GM23338 (cell line): ENCODE results near the gene EMP2. TPM values are rescaled to one million over a fixed set of nuclear protein-coding genes. Genes with fewer than 3 reads are reported as not detected.

Experiments used
- ATAC-seq: fragments of 200-7000 bp; cut with Tn5 transposase; 3 replicates; pipeline ENCODE4 v1.9.1; 2020
- DNase-seq: peaks from one replicate; pipeline ENCODE4 v3.0.0-alpha.2; 2015; ENCODE audit warnings: low spot score
- H2AFZ ChIP-seq: fragments of 200-600 bp; sonication (generic); 2 replicates; pipeline ENCODE4 v1.8.0; 2016; ENCODE audit warnings: antibody characterized with exemption, mild to moderate bottlenecking, moderate library complexity
- H3F3A ChIP-seq: fragments of 200-600 bp; sonication (generic); replicated peaks from 2 replicates; pipeline ENCODE4 v1.8.0; 2017; ENCODE audit warnings: antibody characterized with exemption, mixed run types, low read depth
- H3K27ac ChIP-seq: fragments of 200-600 bp; sonication (generic); 2 replicates; pipeline ENCODE4 v1.6.1; 2016; ENCODE audit warnings: low read depth
- H3K27me3 ChIP-seq: fragments of 200-600 bp; sonication (generic); 2 replicates; pipeline ENCODE4 v1.8.0; 2016; ENCODE audit warnings: mild to moderate bottlenecking, mixed run types, moderate library complexity; ENCODE audit not compliant: insufficient read depth
- H3K36me3 ChIP-seq: fragments of 200-600 bp; sonication (generic); 2 replicates; pipeline ENCODE4 v1.8.0; 2016; ENCODE audit warnings: mild to moderate bottlenecking; ENCODE audit not compliant: insufficient read depth
- H3K4me1 ChIP-seq: fragments of 200-600 bp; sonication (generic); 2 replicates; pipeline ENCODE4 v1.8.0; 2016; ENCODE audit warnings: mild to moderate bottlenecking, moderate library complexity; ENCODE audit not compliant: insufficient read depth
- H3K4me2 ChIP-seq: fragments of 200-600 bp; sonication (generic); 2 replicates; pipeline ENCODE4 v1.7.1; 2017; ENCODE audit warnings: mixed run types
- H3K4me3 ChIP-seq: fragments of 200-600 bp; sonication (generic); 2 replicates; pipeline ENCODE4 v1.6.1; 2016; ENCODE audit warnings: mixed run types
- H3K79me2 ChIP-seq: fragments of 200-600 bp; sonication (generic); replicated peaks from 2 replicates; pipeline ENCODE4 v1.8.0; 2017; ENCODE audit warnings: mild to moderate bottlenecking; ENCODE audit not compliant: insufficient read depth
- H3K9me2 ChIP-seq: fragments of 200-600 bp; sonication (generic); 2 replicates; pipeline ENCODE4 v1.8.0; 2017; ENCODE audit not compliant: insufficient read depth
- H4K20me1 ChIP-seq: fragments of 200-600 bp; sonication (generic); replicated peaks from 2 replicates; pipeline ENCODE4 v1.8.0; 2017; ENCODE audit warnings: mild to moderate bottlenecking; ENCODE audit not compliant: insufficient read depth
- H3K27ac Mint-ChIP-seq: 2 replicates; pipeline ENCODE4 v1.8.0; 2020; ENCODE audit warnings: inconsistent platforms, mild to moderate bottlenecking, moderate library complexity, mixed read lengths
- H3K27me3 Mint-ChIP-seq: 3 replicates; pipeline ENCODE4 v1.8.0; 2022; ENCODE audit warnings: low read depth, mild to moderate bottlenecking, moderate library complexity, mixed read lengths, inconsistent platforms; ENCODE audit not compliant: insufficient read depth, poor library complexity
- H3K36me3 Mint-ChIP-seq: 3 replicates; pipeline ENCODE4 v1.8.0; 2021; ENCODE audit warnings: low read depth, mild to moderate bottlenecking, inconsistent platforms, moderate library complexity, mixed read lengths
- H3K4me1 Mint-ChIP-seq: 3 replicates; pipeline ENCODE4 v1.8.0; 2020; ENCODE audit warnings: mild to moderate bottlenecking, inconsistent platforms, mixed read lengths
- H3K4me3 Mint-ChIP-seq: 3 replicates; pipeline ENCODE4 v1.8.0; 2021; ENCODE audit warnings: moderate library complexity, mild to moderate bottlenecking, inconsistent platforms, mixed read lengths
- H3K9me3 Mint-ChIP-seq: 3 replicates; pipeline ENCODE4 v1.8.0; 2020; ENCODE audit warnings: moderate library complexity, mild to moderate bottlenecking, inconsistent platforms, mixed read lengths
- CREB1 ChIP-seq: fragments of 250-450 bp; sonication (Bioruptor Pico); IDR thresholded peaks from 2 replicates; pipeline ENCODE4 v1.5.0; 2020; ENCODE audit warnings: low read depth, mild to moderate bottlenecking, moderate library complexity
- CTCF ChIP-seq, 2 experiments: fragments of 200-600 bp in 1 of 2; sonication (generic) in 1 of 2; conservative IDR thresholded peaks; 2 replicates each; pipeline versions ENCODE4 v1.5.1 to v1.6.1; 2016 to 2017; ENCODE audit warnings: antibody characterized with exemption in 2 of 2, low read depth in 2 of 2, mild to moderate bottlenecking in 2 of 2, moderate library complexity in 1 of 2
- ETS1 ChIP-seq: IDR thresholded peaks from 2 replicates; pipeline ENCODE4 v1.6.1; 2016; ENCODE audit warnings: antibody characterized with exemption
- EZH2 ChIP-seq: fragments of 200-600 bp; sonication (generic); IDR thresholded peaks from one replicate; pipeline ENCODE4 v1.8.0; 2017; ENCODE audit warnings: antibody characterized with exemption, mild to moderate bottlenecking, low read depth; ENCODE audit not compliant: unreplicated experiment
- EZH2phosphoT487 ChIP-seq: fragments of 200-600 bp; sonication (generic); IDR thresholded peaks from one replicate; pipeline ENCODE4 v1.8.1; 2018; ENCODE audit warnings: antibody characterized with exemption; ENCODE audit not compliant: unreplicated experiment
- JUNB ChIP-seq: IDR thresholded peaks from one replicate; pipeline ENCODE4 v1.6.1; 2016; ENCODE audit warnings: antibody characterized with exemption; ENCODE audit not compliant: unreplicated experiment
- NANOG ChIP-seq: IDR thresholded peaks from 2 replicates; pipeline ENCODE4 v1.6.1; 2016; ENCODE audit warnings: antibody characterized with exemption, borderline replicate concordance
- POLR2AphosphoS5 ChIP-seq: IDR thresholded peaks from 2 replicates; pipeline ENCODE4 v1.6.1; 2016; ENCODE audit warnings: antibody characterized with exemption, low read depth
- REST ChIP-seq: IDR thresholded peaks from one replicate; pipeline ENCODE4 v1.6.1; 2018; ENCODE audit warnings: antibody characterized with exemption; ENCODE audit not compliant: unreplicated experiment
- STAT1 ChIP-seq: IDR thresholded peaks from one replicate; pipeline ENCODE4 v1.6.1; 2016; ENCODE audit warnings: antibody characterized with exemption; ENCODE audit not compliant: unreplicated experiment
- ZNF114 ChIP-seq: fragments of 250-450 bp; sonication (Bioruptor Pico); IDR thresholded peaks from 2 replicates; pipeline ENCODE4 v1.5.0; 2020; ENCODE audit warnings: mild to moderate bottlenecking, moderate library complexity
- ZNF331 ChIP-seq: fragments of 250-450 bp; sonication (Bioruptor Pico); IDR thresholded peaks from 2 replicates; pipeline ENCODE4 v1.5.0; 2020; ENCODE audit warnings: low read depth, mild to moderate bottlenecking, moderate library complexity
- polyA plus RNA-seq: library from polyadenylated mRNA; unstranded; fragments of >200 nt; fragmentation: Nextera tagmentation; extraction: Ambion mirVana; gene quantifications from 2 replicates; pipeline ENCODE4 v1.2.1, GENCODE V29; 2016
- total RNA-seq: library from RNA; depleted of rRNA; stranded (reverse); fragments of >200 nt; shearing (Covaris generic); gene quantifications from 2 replicates; pipeline ENCODE4 v1.2.3, GENCODE V29; 2014
- TF ChIP-seq, protein P1 (sequence below): fragments of 250-450 bp; sonication (Bioruptor Pico); IDR thresholded peaks from 2 replicates; pipeline ENCODE4 v1.5.0; 2020; ENCODE audit warnings: mild to moderate bottlenecking, moderate library complexity

The EMP2 gene
- total and polyA plus RNA-seq, 2 experiments from 2014 or later, result 7.3 to 40.1 TPM

DNA sequence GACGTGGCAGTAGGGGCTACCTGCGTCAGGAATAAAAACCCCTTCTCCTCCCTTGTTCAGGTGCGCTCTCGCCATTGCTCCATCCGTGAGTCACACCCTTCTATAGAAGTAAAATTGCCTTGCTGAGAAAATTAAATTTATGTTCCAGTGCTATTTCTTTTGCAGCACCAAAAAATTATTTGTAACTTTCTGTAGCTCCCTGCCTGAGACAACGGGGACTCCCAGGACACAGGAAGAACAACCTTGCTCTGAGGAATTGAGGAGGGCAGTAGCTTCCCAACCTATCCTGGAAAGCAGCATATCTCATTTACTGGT, 85.4 kb downstream of the EMP2 start:
- peaks cover 16% of the 10 kb centered on the region; the same call in 2 of the 3 replicates for H3K36me3 Mint-ChIP-seq
- H3K4me1 ChIP-seq, result no peaks in the 10 kb centered on the region
- ATAC-seq (no peak), DNase-seq (no peak)
- H3K4me2 ChIP-seq, result no peak overlapping the region
- 0 out of 2 replicates have a peak, but pooled peaks cover 4% of the 10 kb centered on the region for H3K9me2 ChIP-seq
- no peaks in the 10 kb centered on the region for H4K20me1 ChIP-seq
- 0 out of 2 replicates have a peak, but pooled peaks cover 2% of the 10 kb centered on the region for H3F3A ChIP-seq
- no peak overlapping the region for H3K4me3 ChIP-seq
- TF ChIP-seq, protein P1, sequence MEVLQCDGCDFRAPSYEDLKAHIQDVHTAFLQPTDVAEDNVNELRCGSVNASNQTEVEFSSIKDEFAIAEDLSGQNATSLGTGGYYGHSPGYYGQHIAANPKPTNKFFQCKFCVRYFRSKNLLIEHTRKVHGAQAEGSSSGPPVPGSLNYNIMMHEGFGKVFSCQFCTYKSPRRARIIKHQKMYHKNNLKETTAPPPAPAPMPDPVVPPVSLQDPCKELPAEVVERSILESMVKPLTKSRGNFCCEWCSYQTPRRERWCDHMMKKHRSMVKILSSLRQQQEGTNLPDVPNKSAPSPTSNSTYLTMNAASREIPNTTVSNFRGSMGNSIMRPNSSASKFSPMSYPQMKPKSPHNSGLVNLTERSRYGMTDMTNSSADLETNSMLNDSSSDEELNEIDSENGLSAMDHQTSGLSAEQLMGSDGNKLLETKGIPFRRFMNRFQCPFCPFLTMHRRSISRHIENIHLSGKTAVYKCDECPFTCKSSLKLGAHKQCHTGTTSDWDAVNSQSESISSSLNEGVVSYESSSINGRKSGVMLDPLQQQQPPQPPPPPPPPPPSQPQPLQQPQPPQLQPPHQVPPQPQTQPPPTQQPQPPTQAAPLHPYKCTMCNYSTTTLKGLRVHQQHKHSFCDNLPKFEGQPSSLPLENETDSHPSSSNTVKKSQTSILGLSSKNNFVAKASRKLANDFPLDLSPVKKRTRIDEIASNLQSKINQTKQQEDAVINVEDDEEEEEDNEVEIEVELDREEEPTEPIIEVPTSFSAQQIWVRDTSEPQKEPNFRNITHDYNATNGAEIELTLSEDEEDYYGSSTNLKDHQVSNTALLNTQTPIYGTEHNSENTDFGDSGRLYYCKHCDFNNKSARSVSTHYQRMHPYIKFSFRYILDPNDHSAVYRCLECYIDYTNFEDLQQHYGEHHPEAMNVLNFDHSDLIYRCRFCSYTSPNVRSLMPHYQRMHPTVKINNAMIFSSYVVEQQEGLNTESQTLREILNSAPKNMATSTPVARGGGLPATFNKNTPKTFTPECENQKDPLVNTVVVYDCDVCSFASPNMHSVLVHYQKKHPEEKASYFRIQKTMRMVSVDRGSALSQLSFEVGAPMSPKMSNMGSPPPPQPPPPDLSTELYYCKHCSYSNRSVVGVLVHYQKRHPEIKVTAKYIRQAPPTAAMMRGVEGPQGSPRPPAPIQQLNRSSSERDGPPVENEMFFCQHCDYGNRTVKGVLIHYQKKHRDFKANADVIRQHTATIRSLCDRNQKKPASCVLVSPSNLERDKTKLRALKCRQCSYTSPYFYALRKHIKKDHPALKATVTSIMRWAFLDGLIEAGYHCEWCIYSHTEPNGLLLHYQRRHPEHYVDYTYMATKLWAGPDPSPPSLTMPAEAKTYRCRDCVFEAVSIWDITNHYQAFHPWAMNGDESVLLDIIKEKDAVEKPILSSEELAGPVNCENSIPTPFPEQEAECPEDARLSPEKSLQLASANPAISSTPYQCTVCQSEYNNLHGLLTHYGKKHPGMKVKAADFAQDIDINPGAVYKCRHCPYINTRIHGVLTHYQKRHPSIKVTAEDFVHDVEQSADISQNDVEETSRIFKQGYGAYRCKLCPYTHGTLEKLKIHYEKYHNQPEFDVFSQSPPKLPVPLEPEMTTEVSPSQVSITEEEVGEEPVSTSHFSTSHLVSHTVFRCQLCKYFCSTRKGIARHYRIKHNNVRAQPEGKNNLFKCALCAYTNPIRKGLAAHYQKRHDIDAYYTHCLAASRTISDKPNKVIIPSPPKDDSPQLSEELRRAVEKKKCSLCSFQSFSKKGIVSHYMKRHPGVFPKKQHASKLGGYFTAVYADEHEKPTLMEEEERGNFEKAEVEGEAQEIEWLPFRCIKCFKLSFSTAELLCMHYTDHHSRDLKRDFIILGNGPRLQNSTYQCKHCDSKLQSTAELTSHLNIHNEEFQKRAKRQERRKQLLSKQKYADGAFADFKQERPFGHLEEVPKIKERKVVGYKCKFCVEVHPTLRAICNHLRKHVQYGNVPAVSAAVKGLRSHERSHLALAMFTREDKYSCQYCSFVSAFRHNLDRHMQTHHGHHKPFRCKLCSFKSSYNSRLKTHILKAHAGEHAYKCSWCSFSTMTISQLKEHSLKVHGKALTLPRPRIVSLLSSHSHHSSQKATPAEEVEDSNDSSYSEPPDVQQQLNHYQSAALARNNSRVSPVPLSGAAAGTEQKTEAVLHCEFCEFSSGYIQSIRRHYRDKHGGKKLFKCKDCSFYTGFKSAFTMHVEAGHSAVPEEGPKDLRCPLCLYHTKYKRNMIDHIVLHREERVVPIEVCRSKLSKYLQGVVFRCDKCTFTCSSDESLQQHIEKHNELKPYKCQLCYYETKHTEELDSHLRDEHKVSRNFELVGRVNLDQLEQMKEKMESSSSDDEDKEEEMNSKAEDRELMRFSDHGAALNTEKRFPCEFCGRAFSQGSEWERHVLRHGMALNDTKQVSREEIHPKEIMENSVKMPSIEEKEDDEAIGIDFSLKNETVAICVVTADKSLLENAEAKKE, result no peak
- no peak for TF ChIP-seq NANOG
- TF ChIP-seq ZNF114, result no peak
- TF ChIP-seq REST, result no peak
- no peak for TF ChIP-seq CTCF (conservative IDR thresholded peaks at IDR 0.05; ENCODE audit: low read depth in 2 of 2)
- TF ChIP-seq ZNF331 (CRISPR knock-in tag), result no peak
- TF ChIP-seq CREB1, result no peak
- no peak for TF ChIP-seq JUNB
- TF ChIP-seq STAT1, result no peak
- TF ChIP-seq POLR2AphosphoS5, result no peak
- TF ChIP-seq EZH2phosphoT487, result no peak
- no peak for TF ChIP-seq EZH2
- TF ChIP-seq ETS1, result no peak
- H3K36me3 ChIP-seq, result no peaks in the 10 kb centered on the region; the same call in 1 of the 2 replicates
- H3K4me3 Mint-ChIP-seq, result no peak overlapping the region
- H3K79me2 ChIP-seq, result no peaks in the 10 kb centered on the region
- H2AFZ ChIP-seq, result no peak overlapping the region
- peaks cover 30% of the 10 kb centered on the region for H3K9me3 Mint-ChIP-seq
- H3K27ac ChIP-seq, result no peak overlapping the region
- H3K27me3 Mint-ChIP-seq, result peaks cover 5% of the 10 kb centered on the region
- no peaks in the 10 kb centered on the region for H3K27me3 ChIP-seq
- no peaks in the 10 kb centered on the region; the same call in 2 of the 3 replicates for H3K4me1 Mint-ChIP-seq
- H3K27ac Mint-ChIP-seq, result no peak overlapping the region
